HG03432 (cell line): ENCODE data around the gene NUTM2B.
"Not testable (repeated sequence)": the region's sequence is repeated elsewhere in the genome, so short reads cannot be mapped to it uniquely, and the experiment has no call there.

ENCODE experiments used
- ATAC-seq: cut with Tn5 transposase; IDR thresholded peaks from one replicate; pipeline ENCODE4 v1.9.1; 2021; ENCODE audit warnings: mild to moderate bottlenecking, moderate library complexity; ENCODE audit not compliant: unreplicated experiment

The NUTM2B gene

GRCh38 chr10:79702927-79703326 lies at the start of gene NUTM2B:
NUTM2B (plus strand) TSS chr10:79703227; CDS start chr10:79703610, 383 bp downstream.
- not testable (repeated sequence) for ATAC-seq

- ATAC-seq: not testable (repeated sequence)
Measured at GRCh38 chr10:79663287-79663686, 39.7 kb upstream of the NUTM2B start.

- not testable (repeated sequence) for ATAC-seq
Measured at GRCh38 chr10:79664686-79665085, 38.3 kb upstream of the NUTM2B start.

GRCh38 chr10:79669248-79669788 lies 33.7 kb upstream of the NUTM2B start:
- ATAC-seq: not testable (repeated sequence)

- peak; percentile 48 for ATAC-seq
Measured at GRCh38 chr10:79674878-79675277, 28.1 kb upstream of the NUTM2B start.

GRCh38 chr10:79683026-79683883 lies 19.8 kb upstream of the NUTM2B start:
- not testable (repeated sequence) for ATAC-seq

- ATAC-seq: not testable (repeated sequence)
Measured at GRCh38 chr10:79683884-79684720, 18.9 kb upstream of the NUTM2B start.

GRCh38 chr10:79685044-79685685 lies 17.9 kb upstream of the NUTM2B start:
- peak; percentile 98 for ATAC-seq

GRCh38 chr10:79686595-79686994 lies 16.4 kb upstream of the NUTM2B start:
- not testable (repeated sequence) for ATAC-seq

GRCh38 chr10:79687406-79688150 lies 15.4 kb upstream of the NUTM2B start:
- not testable (repeated sequence) for ATAC-seq

GRCh38 chr10:79688798-79689197 lies 14.2 kb upstream of the NUTM2B start:
- ATAC-seq: not testable (repeated sequence)

- not testable (repeated sequence) for ATAC-seq
Measured at GRCh38 chr10:79696596-79696995, 6.4 kb upstream of the NUTM2B start.

- ATAC-seq: not testable (repeated sequence)
Measured at GRCh38 chr10:79697141-79697540, 5.9 kb upstream of the NUTM2B start.

- ATAC-seq: not testable (repeated sequence)
Measured at GRCh38 chr10:79700381-79700944, 2.6 kb upstream of the NUTM2B start.

- ATAC-seq: not testable (repeated sequence)
Measured at GRCh38 chr10:79707017-79707416, 4.0 kb downstream of the NUTM2B start.

- ATAC-seq: not testable (repeated sequence)
Measured at GRCh38 chr10:79714976-79715375, 11.9 kb downstream of the NUTM2B start.

- ATAC-seq: not testable (repeated sequence)
Measured at GRCh38 chr10:79716917-79717579, 14.0 kb downstream of the NUTM2B start.

- ATAC-seq: not testable (repeated sequence)
Measured at GRCh38 chr10:79720000-79720399, 17.0 kb downstream of the NUTM2B start.

- ATAC-seq: not testable (repeated sequence)
Measured at GRCh38 chr10:79726620-79727019, 23.6 kb downstream of the NUTM2B start.
